ENCODE measurements around the gene GATB.

Gene GATB

GRCh38 chr4:151729731-151730559 lies 30.9 kb downstream of the GATB start:
- no peak for DNase-seq

- DNase-seq, result no peak
Measured at GRCh38 chr4:151728679-151729078, 32.1 kb downstream of the GATB start.

GRCh38 chr4:151728006-151728405 lies 32.8 kb downstream of the GATB start:
- DNase-seq, result no peak

GRCh38 chr4:151727365-151727764 lies 33.4 kb downstream of the GATB start:
- no peak for DNase-seq

GRCh38 chr4:151725087-151725486 lies 35.7 kb downstream of the GATB start:
- DNase-seq, result no peak

GRCh38 chr4:151721916-151722315 lies 38.9 kb downstream of the GATB start:
- DNase-seq, result no peak

- no peak for DNase-seq
Measured at GRCh38 chr4:151721466-151721865, 39.3 kb downstream of the GATB start.

- no peak for DNase-seq
Measured at GRCh38 chr4:151719956-151720334, 40.9 kb downstream of the GATB start.

GRCh38 chr4:151718984-151719955 lies 41.5 kb downstream of the GATB start:
- DNase-seq, result no peak

GRCh38 chr4:151717909-151718628 lies 42.7 kb downstream of the GATB start:
- no peak for DNase-seq

- no peak for DNase-seq
Measured at GRCh38 chr4:151717314-151717713, 43.5 kb downstream of the GATB start.

GRCh38 chr4:151716324-151716723 lies 44.5 kb downstream of the GATB start:
- no peak for DNase-seq

- DNase-seq, result no peak
Measured at GRCh38 chr4:151715881-151716280, 44.9 kb downstream of the GATB start.

- no peak for DNase-seq
Measured at GRCh38 chr4:151712777-151713176, 48.0 kb downstream of the GATB start.

GRCh38 chr4:151711646-151712045 lies 49.2 kb downstream of the GATB start:
- no peak for DNase-seq

- no peak for DNase-seq
Measured at GRCh38 chr4:151709587-151709986, 51.2 kb downstream of the GATB start.

- DNase-seq, result no peak
Measured at GRCh38 chr4:151709071-151709470, 51.7 kb downstream of the GATB start.

- DNase-seq, result no peak
Measured at GRCh38 chr4:151708100-151708499, 52.7 kb downstream of the GATB start.

GRCh38 chr4:151703401-151703800 lies 57.4 kb downstream of the GATB start:
- DNase-seq, result no peak

GRCh38 chr4:151702256-151702655 lies 58.6 kb downstream of the GATB start:
- no peak for DNase-seq

- DNase-seq, result no peak
Measured at GRCh38 chr4:151700566-151701316, 60.1 kb downstream of the GATB start.

GRCh38 chr4:151698213-151698612 lies 62.6 kb downstream of the GATB start:
- DNase-seq, result no peak
